HepG2 (cell line): ENCODE measurements around the gene ABAT. TPM values are rescaled to one million over a fixed set of nuclear protein-coding genes. Genes with fewer than 3 reads are reported as not detected.

ENCODE experiments used
- ELF3 ChIP-seq: IDR thresholded peaks from 2 replicates; pipeline ENCODE4 v1.6.1; 2016; ENCODE audit warnings: missing genetic modification reagents, missing compliant biosample characterization
- FIP1L1 ChIP-seq: fragments of 200-400 bp; formaldehyde crosslinking; IDR thresholded peaks from 2 replicates; pipeline ENCODE4 v1.6.1; 2018; ENCODE audit warnings: low read depth, mild to moderate bottlenecking, low read length, moderate library complexity, borderline replicate concordance; ENCODE audit not compliant: insufficient read depth
- GRHL1 ChIP-seq: sonication (generic); formaldehyde crosslinking; conservative IDR thresholded peaks from 2 replicates; pipeline ENCODE4 v1.8.0; 2022; ENCODE audit warnings: missing genetic modification reagents
- HDAC1 ChIP-seq: sonication (generic); formaldehyde crosslinking; IDR thresholded peaks from 2 replicates; pipeline ENCODE4 v1.5.1; 2020; ENCODE audit warnings: mild to moderate bottlenecking, missing genetic modification reagents
- MIER3 ChIP-seq: IDR thresholded peaks from 2 replicates; pipeline ENCODE4 v1.6.1; 2016; ENCODE audit warnings: missing compliant biosample characterization, borderline replicate concordance
- NR2F2 ChIP-seq: IDR thresholded peaks from 2 replicates; pipeline ENCODE4 v1.6.1; 2012; ENCODE audit warnings: low read depth, inconsistent platforms, borderline replicate concordance
- SCMH1 ChIP-seq: sonication (generic); formaldehyde crosslinking; IDR thresholded peaks from 2 replicates; pipeline ENCODE4 v1.9.0; 2021; ENCODE audit warnings: missing genetic modification reagents, mild to moderate bottlenecking, borderline replicate concordance
- SRSF4 ChIP-seq: fragments of 200-400 bp; formaldehyde crosslinking; IDR thresholded peaks from one replicate; pipeline ENCODE4 v1.6.1; 2018; ENCODE audit warnings: mild to moderate bottlenecking, low read depth, low read length, moderate library complexity; ENCODE audit not compliant: poor library complexity, severe bottlenecking
- THAP11 ChIP-seq: IDR thresholded peaks from 2 replicates; pipeline ENCODE4 v1.6.1; 2016; ENCODE audit warnings: missing biosample characterization, missing genetic modification reagents
- YY1 ChIP-seq: IDR thresholded peaks from 2 replicates; pipeline ENCODE4 v1.6.1; 2011; ENCODE audit warnings: low read length, low read depth, moderate library complexity, mild to moderate bottlenecking; ENCODE audit not compliant: insufficient read depth, insufficient replicate concordance
- ZBTB20 ChIP-seq: sonication (generic); formaldehyde crosslinking; IDR thresholded peaks from 2 replicates; pipeline ENCODE4 v1.8.1; 2023; ENCODE audit warnings: missing genetic modification reagents, low read depth, mild to moderate bottlenecking, borderline replicate concordance
- ZNF18 ChIP-seq: sonication (generic); formaldehyde crosslinking; IDR thresholded peaks from 2 replicates; pipeline ENCODE4 v1.8.0; 2022; ENCODE audit warnings: mild to moderate bottlenecking, missing genetic modification reagents; ENCODE audit not compliant: insufficient replicate concordance
- ZNF333 ChIP-seq: sonication (generic); formaldehyde crosslinking; IDR thresholded peaks from 2 replicates; pipeline ENCODE4 v1.4.0; 2020; ENCODE audit warnings: mild to moderate bottlenecking, missing genetic modification reagents, borderline replicate concordance
- ZNF512B ChIP-seq: sonication (generic); formaldehyde crosslinking; IDR thresholded peaks from 2 replicates; pipeline ENCODE4 v1.5.1; 2020; ENCODE audit warnings: missing genetic modification reagents, mild to moderate bottlenecking, borderline replicate concordance
- ZNF775 ChIP-seq: sonication (generic); formaldehyde crosslinking; IDR thresholded peaks from 2 replicates; pipeline ENCODE4 v1.4.0; 2020; ENCODE audit warnings: missing genetic modification reagents, mild to moderate bottlenecking, moderate library complexity, borderline replicate concordance
- polyA plus RNA-seq, 8 experiments: library from polyadenylated mRNA; depleted of rRNA in 3 of 8; stranded (reverse) in 7 of 8; unstranded in 1 of 8; fragments of >200 nt; fragmentation: Illumina TruSeq in 4 of 8; extraction: Trizol in 4 of 8; gene quantifications; 2 replicates each; pipeline versions ENCODE4 v1.2.1 to v1.2.3, GENCODE V29; 2011 to 2016; ENCODE audit warnings: low read depth in 4 of 8, missing spikeins in 1 of 8, mixed read lengths in 1 of 8; ENCODE audit not compliant: insufficient read depth in 1 of 8
- total RNA-seq, 5 experiments: library from RNA; depleted of rRNA; stranded (reverse); fragments of >200 nt; fragmentation: Illumina TruSeq; extraction: Trizol; gene quantifications; 2 replicates each; pipeline ENCODE4 v1.2.3, GENCODE V29; 2016; ENCODE audit warnings: low read depth in 1 of 5
- TF ChIP-seq, protein P1 (sequence below): sonication (generic); formaldehyde crosslinking; IDR thresholded peaks from 2 replicates; pipeline ENCODE4 v1.5.0; 2020; ENCODE audit warnings: missing genetic modification reagents
- TF ChIP-seq, protein P2 (sequence below): sonication (generic); formaldehyde crosslinking; IDR thresholded peaks from 2 replicates; pipeline ENCODE4 v1.4.0; 2020; ENCODE audit warnings: missing genetic modification reagents
- TF ChIP-seq, protein P3 (sequence below): IDR thresholded peaks from 2 replicates; pipeline ENCODE4 v1.6.1; 2016; ENCODE audit warnings: missing compliant biosample characterization, missing genetic modification reagents, borderline replicate concordance

Gene ABAT
- total and polyA plus RNA-seq, 2 of the 13 experiments (the other 11 are each of a cell fraction or from before 2014, with no cell fraction given), result 47.6 to 97.3 TPM

GRCh38 chr16:8660841-8661301 is 13.5 kb upstream of the ABAT start (continued):
- TF ChIP-seq ZNF18 (CRISPR knock-in tag) (no peak), ZNF775 (CRISPR knock-in tag) (no peak), NR2F2 (no peak), SCMH1 (CRISPR knock-in tag) (no peak), SRSF4 (no peak), ZBTB20 (CRISPR knock-in tag) (no peak), FIP1L1 (no peak), YY1 (peak; percentile 66), HDAC1 (CRISPR knock-in tag) (no peak), ZNF512B (CRISPR knock-in tag) (0 out of 2 replicates have a peak, but pooled peaks have one; percentile 53), MIER3 (CRISPR knock-in tag) (no peak), THAP11 (0 out of 2 replicates have a peak, but pooled peaks have one; percentile 50), GRHL1 (CRISPR knock-in tag) (no peak), ZNF333 (CRISPR knock-in tag) (no peak), ELF3 (CRISPR knock-in tag) (no peak)
- TF ChIP-seq, protein P1, sequence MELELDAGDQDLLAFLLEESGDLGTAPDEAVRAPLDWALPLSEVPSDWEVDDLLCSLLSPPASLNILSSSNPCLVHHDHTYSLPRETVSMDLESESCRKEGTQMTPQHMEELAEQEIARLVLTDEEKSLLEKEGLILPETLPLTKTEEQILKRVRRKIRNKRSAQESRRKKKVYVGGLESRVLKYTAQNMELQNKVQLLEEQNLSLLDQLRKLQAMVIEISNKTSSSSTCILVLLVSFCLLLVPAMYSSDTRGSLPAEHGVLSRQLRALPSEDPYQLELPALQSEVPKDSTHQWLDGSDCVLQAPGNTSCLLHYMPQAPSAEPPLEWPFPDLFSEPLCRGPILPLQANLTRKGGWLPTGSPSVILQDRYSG, result no peak
- TF ChIP-seq, protein P2, sequence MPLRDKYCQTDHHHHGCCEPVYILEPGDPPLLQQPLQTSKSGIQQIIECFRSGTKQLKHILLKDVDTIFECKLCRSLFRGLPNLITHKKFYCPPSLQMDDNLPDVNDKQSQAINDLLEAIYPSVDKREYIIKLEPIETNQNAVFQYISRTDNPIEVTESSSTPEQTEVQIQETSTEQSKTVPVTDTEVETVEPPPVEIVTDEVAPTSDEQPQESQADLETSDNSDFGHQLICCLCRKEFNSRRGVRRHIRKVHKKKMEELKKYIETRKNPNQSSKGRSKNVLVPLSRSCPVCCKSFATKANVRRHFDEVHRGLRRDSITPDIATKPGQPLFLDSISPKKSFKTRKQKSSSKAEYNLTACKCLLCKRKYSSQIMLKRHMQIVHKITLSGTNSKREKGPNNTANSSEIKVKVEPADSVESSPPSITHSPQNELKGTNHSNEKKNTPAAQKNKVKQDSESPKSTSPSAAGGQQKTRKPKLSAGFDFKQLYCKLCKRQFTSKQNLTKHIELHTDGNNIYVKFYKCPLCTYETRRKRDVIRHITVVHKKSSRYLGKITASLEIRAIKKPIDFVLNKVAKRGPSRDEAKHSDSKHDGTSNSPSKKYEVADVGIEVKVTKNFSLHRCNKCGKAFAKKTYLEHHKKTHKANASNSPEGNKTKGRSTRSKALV (CRISPR knock-in tag), result no peak
- TF ChIP-seq, protein P3, sequence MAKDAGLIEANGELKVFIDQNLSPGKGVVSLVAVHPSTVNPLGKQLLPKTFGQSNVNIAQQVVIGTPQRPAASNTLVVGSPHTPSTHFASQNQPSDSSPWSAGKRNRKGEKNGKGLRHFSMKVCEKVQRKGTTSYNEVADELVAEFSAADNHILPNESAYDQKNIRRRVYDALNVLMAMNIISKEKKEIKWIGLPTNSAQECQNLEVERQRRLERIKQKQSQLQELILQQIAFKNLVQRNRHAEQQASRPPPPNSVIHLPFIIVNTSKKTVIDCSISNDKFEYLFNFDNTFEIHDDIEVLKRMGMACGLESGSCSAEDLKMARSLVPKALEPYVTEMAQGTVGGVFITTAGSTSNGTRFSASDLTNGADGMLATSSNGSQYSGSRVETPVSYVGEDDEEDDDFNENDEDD, result no peak
